ENCODE results near the gene EGFR.

The EGFR gene

GRCh38 chr7:55026086-55026790, 7.4 kb downstream of the EGFR start:
- TF ChIP-seq CTCF (IDR thresholded peaks at IDR 0.05; ENCODE audit: extremely low read depth, insufficient read depth, missing control alignments): no peak
- DNase-seq (ENCODE audit: low spot score): no peak
- in situ Hi-C loops (cut with MboI; ENCODE audit: low pct_unique_long_range_greater_than_20kb, low sequenced_read_pairs, unreplicated experiment): no loop called here

GRCh38 chr7:55026867-55027490, 8.2 kb downstream of the EGFR start:
- no peak for DNase-seq (ENCODE audit: low spot score)
- no peak for TF ChIP-seq CTCF (IDR thresholded peaks at IDR 0.05; ENCODE audit: extremely low read depth, insufficient read depth, missing control alignments)
- in situ Hi-C loops (cut with MboI; ENCODE audit: low pct_unique_long_range_greater_than_20kb, low sequenced_read_pairs, unreplicated experiment): no loop called here

GRCh38 chr7:55028011-55028410, 9.2 kb downstream of the EGFR start:
- no peak for TF ChIP-seq CTCF (IDR thresholded peaks at IDR 0.05; ENCODE audit: extremely low read depth, insufficient read depth, missing control alignments)
- no peak for DNase-seq (ENCODE audit: low spot score)
- in situ Hi-C loops (cut with MboI; ENCODE audit: low pct_unique_long_range_greater_than_20kb, low sequenced_read_pairs, unreplicated experiment): no loop called here

GRCh38 chr7:55030314-55030713, 11.5 kb downstream of the EGFR start:
- no peak for DNase-seq (ENCODE audit: low spot score)
- TF ChIP-seq CTCF (IDR thresholded peaks at IDR 0.05; ENCODE audit: extremely low read depth, insufficient read depth, missing control alignments): no peak
- in situ Hi-C loops (cut with MboI; ENCODE audit: low pct_unique_long_range_greater_than_20kb, low sequenced_read_pairs, unreplicated experiment): no loop called here

GRCh38 chr7:55031075-55031474, 12.3 kb downstream of the EGFR start:
- no peak for TF ChIP-seq CTCF (IDR thresholded peaks at IDR 0.05; ENCODE audit: extremely low read depth, insufficient read depth, missing control alignments)
- DNase-seq (ENCODE audit: low spot score): no peak
- in situ Hi-C loops (cut with MboI; ENCODE audit: low pct_unique_long_range_greater_than_20kb, low sequenced_read_pairs, unreplicated experiment): no loop called here

GRCh38 chr7:55032069-55032699, 13.4 kb downstream of the EGFR start:
- in situ Hi-C loops (cut with MboI; ENCODE audit: low pct_unique_long_range_greater_than_20kb, low sequenced_read_pairs, unreplicated experiment): no loop called here
- no peak for DNase-seq (ENCODE audit: low spot score)
- TF ChIP-seq CTCF (IDR thresholded peaks at IDR 0.05; ENCODE audit: extremely low read depth, insufficient read depth, missing control alignments): no peak
